NB4 (cell line): ENCODE measurements around the gene INCA1.

ENCODE experiments used
- MAX ChIP-seq: IDR thresholded peaks from 2 replicates; pipeline ENCODE4 v1.6.1; 2011; ENCODE audit warnings: low read depth, low read length
- MYC ChIP-seq: IDR thresholded peaks from 2 replicates; pipeline ENCODE4 v1.6.1; 2011; ENCODE audit warnings: low read depth, low read length
- POLR2A ChIP-seq: IDR thresholded peaks from 2 replicates; pipeline ENCODE4 v1.6.1; 2011; ENCODE audit warnings: mild to moderate bottlenecking; ENCODE audit not compliant: insufficient read length; ENCODE audit errors: extremely low read depth
- TF ChIP-seq, protein P1 (sequence below): IDR thresholded peaks from one replicate; pipeline ENCODE4 v1.5.1; 2012; ENCODE audit warnings: low read depth, low read length

DNA sequence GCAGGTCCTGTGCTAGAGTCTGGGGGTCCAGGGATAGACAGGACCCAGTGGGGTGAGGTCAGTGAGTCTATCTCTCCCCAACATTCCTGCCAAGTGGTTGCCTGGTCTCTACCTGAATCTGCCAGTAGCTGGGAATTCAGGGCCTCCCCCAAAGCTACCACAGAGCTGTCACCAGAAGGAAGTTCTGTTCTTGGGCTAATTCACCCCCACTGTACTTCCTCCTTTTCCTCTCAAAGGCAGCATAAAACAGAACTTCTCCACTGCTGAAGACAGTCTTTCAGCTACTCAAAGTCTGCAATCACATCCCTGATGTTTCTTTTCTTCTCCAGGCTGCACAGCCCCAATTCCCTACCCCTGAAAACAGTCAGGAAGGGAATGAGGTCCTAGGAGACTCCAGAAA is 18.6 kb downstream of the INCA1 start:
- TF ChIP-seq, protein P1, sequence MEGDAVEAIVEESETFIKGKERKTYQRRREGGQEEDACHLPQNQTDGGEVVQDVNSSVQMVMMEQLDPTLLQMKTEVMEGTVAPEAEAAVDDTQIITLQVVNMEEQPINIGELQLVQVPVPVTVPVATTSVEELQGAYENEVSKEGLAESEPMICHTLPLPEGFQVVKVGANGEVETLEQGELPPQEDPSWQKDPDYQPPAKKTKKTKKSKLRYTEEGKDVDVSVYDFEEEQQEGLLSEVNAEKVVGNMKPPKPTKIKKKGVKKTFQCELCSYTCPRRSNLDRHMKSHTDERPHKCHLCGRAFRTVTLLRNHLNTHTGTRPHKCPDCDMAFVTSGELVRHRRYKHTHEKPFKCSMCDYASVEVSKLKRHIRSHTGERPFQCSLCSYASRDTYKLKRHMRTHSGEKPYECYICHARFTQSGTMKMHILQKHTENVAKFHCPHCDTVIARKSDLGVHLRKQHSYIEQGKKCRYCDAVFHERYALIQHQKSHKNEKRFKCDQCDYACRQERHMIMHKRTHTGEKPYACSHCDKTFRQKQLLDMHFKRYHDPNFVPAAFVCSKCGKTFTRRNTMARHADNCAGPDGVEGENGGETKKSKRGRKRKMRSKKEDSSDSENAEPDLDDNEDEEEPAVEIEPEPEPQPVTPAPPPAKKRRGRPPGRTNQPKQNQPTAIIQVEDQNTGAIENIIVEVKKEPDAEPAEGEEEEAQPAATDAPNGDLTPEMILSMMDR = no peak
- no peak for TF ChIP-seq MAX
- no peak for TF ChIP-seq POLR2A
- no peak for TF ChIP-seq MYC
